ENCODE results near the gene ISG20L2. TPM values are rescaled to one million over a fixed set of nuclear protein-coding genes. Genes with fewer than 3 reads are reported as not detected.

The ISG20L2 gene
- total RNA-seq, 2 experiments from 2014 or later, result 44.2 to 50.9 TPM

- intact Hi-C loops (cut with DNase I, micrococcal nuclease), result loop anchor here in 1 of 2 experiments (5.0 kb wide), 1 partner anchor 48 kb away; no protein-coding TSS in a partner anchor
Observed at GRCh38 chr1:156675210-156676113, 53.1 kb downstream of the ISG20L2 start.

GRCh38 chr1:156673387-156674121 is 55.0 kb downstream of the ISG20L2 start:
- ATAC-seq (ENCODE audit: poor library complexity) (no peak), DNase-seq (no peak)
- no peaks in the 10 kb centered on the region for H3K36me3 ChIP-seq (ENCODE audit: insufficient read depth, low read length)
- Mint-ChIP-seq H3K9me3 (no peaks in the 10 kb centered on the region), H3K36me3 (ENCODE audit: low read depth) (no peaks in the 10 kb centered on the region), H3K27ac (no peak overlapping the region), H3K4me3 (no peak overlapping the region), H3K27me3 (peaks cover 55% of the 10 kb centered on the region), H3K4me1 (ENCODE audit: low read depth) (peaks cover 13% of the 10 kb centered on the region)
- peaks cover 14% of the 10 kb centered on the region for H3K4me1 ChIP-seq (ENCODE audit: insufficient read depth, low read length)
- H3K4me3 ChIP-seq (ENCODE audit: low read length), result no peak overlapping the region
- no peak overlapping the region for H3K27ac ChIP-seq (ENCODE audit: low read depth in 1 of 2, low read length in 2 of 2)
- TF ChIP-seq CTCF (IDR thresholded peaks at IDR 0.05), result no peak
- POLR2A ChIA-PET, result no interaction called here
- peaks cover 32 to 44% of the 10 kb centered on the region in 2 experiments for H3K27me3 ChIP-seq (ENCODE audit: control insufficient read depth in 1 of 2, insufficient read depth in 2 of 2, low read length in 2 of 2)
- CTCF ChIA-PET, result no interaction called here
- intact Hi-C loops (cut with DNase I, micrococcal nuclease), result no loop called here
- no peaks in the 10 kb centered on the region for H3K9me3 ChIP-seq (ENCODE audit: control insufficient read depth in 1 of 2, insufficient read depth in 1 of 2, low read length in 2 of 2)

More at GRCh38 chr1:156675210-156676113, 53.1 kb downstream of the ISG20L2 start:
- Mint-ChIP-seq H3K36me3 (ENCODE audit: low read depth) (no peaks in the 10 kb centered on the region), H3K27ac (no peak overlapping the region), H3K27me3 (peaks cover 70% of the 10 kb centered on the region), H3K4me3 (no peak overlapping the region), H3K9me3 (no peaks in the 10 kb centered on the region), H3K4me1 (ENCODE audit: low read depth) (peaks cover 13% of the 10 kb centered on the region)
- ChIA-PET POLR2A (no interaction called here), CTCF (interaction anchor here (1.0 kb wide), 1 partner anchor 14 kb away, joined by 3 read pairs; no protein-coding TSS in a partner anchor)
- DNase-seq, result no peak
- Histone ChIP-seq H3K4me3 (ENCODE audit: low read length) (no peak overlapping the region), H3K9me3 (ENCODE audit: control insufficient read depth in 1 of 2, insufficient read depth in 1 of 2, low read length in 2 of 2) (no peaks in the 10 kb centered on the region), H3K36me3 (ENCODE audit: insufficient read depth, low read length) (no peaks in the 10 kb centered on the region), H3K4me1 (ENCODE audit: insufficient read depth, low read length) (peaks cover 14% of the 10 kb centered on the region), H3K27me3 (ENCODE audit: control insufficient read depth in 1 of 2, insufficient read depth in 2 of 2, low read length in 2 of 2) (peaks cover 49 to 61% of the 10 kb centered on the region in 2 experiments), H3K27ac (ENCODE audit: low read depth in 1 of 2, low read length in 2 of 2) (no peak overlapping the region)
- no peak for ATAC-seq (ENCODE audit: poor library complexity)
- TF ChIP-seq CTCF (IDR thresholded peaks at IDR 0.05), result no peak

Other genes starting within 250 kb of the ISG20L2 start
- 100 to 1,000 TPM; 155 to 162 TPM for gene MEF2D, start 228.0 kb downstream of the ISG20L2 start, total RNA-seq
- not detected for gene IQGAP3, start 156.2 kb downstream of the ISG20L2 start, total RNA-seq
- gene TTC24, start 149.0 kb downstream of the ISG20L2 start, total RNA-seq, result 1 to 10 TPM; 5.7 to 8.1 TPM
- 10 to 100 TPM; 23.3 to 27.8 TPM for gene NAXE, start 137.0 kb downstream of the ISG20L2 start, total RNA-seq
- gene GPATCH4, start 127.3 kb downstream of the ISG20L2 start, total RNA-seq, result 10 to 100 TPM; 35.3 to 36.3 TPM
- under 1 TPM; 0.44 to 0.56 TPM for gene HAPLN2, start 109.4 kb downstream of the ISG20L2 start, total RNA-seq
- gene BCAN, start 86.6 kb downstream of the ISG20L2 start, total RNA-seq, result not detected
- gene NES, start 51.4 kb downstream of the ISG20L2 start, total RNA-seq, result not detected
- gene CRABP2, start 23.2 kb downstream of the ISG20L2 start, total RNA-seq, result 1 to 10 TPM; 3.2 to 4.2 TPM
- 10 to 100 TPM; 10.6 to 12.0 TPM for gene METTL25B, start 297 bp downstream of the ISG20L2 start, total RNA-seq
- 10 to 100 TPM; 11.7 to 11.9 TPM for gene MRPL24, start 12.3 kb upstream of the ISG20L2 start, total RNA-seq
- gene HDGF, start 22.9 kb upstream of the ISG20L2 start, total RNA-seq, result 10 to 100 TPM; 60.8 TPM
- gene PRCC, start 38.8 kb upstream of the ISG20L2 start, total RNA-seq, result 10 to 100 TPM; 49.5 to 50.0 TPM
- gene SH2D2A, start 88.1 kb upstream of the ISG20L2 start, total RNA-seq, result 10 to 100 TPM; 51.6 to 51.8 TPM
- not detected for gene INSRR, start 130.4 kb upstream of the ISG20L2 start, total RNA-seq
- gene NTRK1, start 132.1 kb upstream of the ISG20L2 start, total RNA-seq, result under 1 TPM; 0.42 to 0.52 TPM
- gene PEAR1, start 165.0 kb upstream of the ISG20L2 start, total RNA-seq, result under 1 TPM; 0.20 to 0.41 TPM
- gene LRRC71, start 191.9 kb upstream of the ISG20L2 start, total RNA-seq, result not detected